Endodermal cell (in vitro differentiated cells): ENCODE data around the gene KLF12. TPM values are rescaled to one million over a fixed set of nuclear protein-coding genes. Genes with fewer than 3 reads are reported as not detected.

Experiments used
- DNase-seq: peaks from one replicate; pipeline ENCODE4 v3.0.0-alpha.2; 2017
- H3K27ac ChIP-seq: 2 replicates; pipeline ENCODE4 v1.5.1; 2013; ENCODE audit warnings: mild to moderate bottlenecking, low read depth, low read length, moderate library complexity
- H3K27me3 ChIP-seq: 2 replicates; pipeline ENCODE4 v1.6.1; 2013; ENCODE audit warnings: mild to moderate bottlenecking, low read length, moderate library complexity; ENCODE audit not compliant: insufficient read depth, control insufficient read depth, poor library complexity, severe bottlenecking
- H3K36me3 ChIP-seq: 2 replicates; pipeline ENCODE4 v1.7.0; 2013; ENCODE audit warnings: mild to moderate bottlenecking, low read length, moderate library complexity; ENCODE audit not compliant: control insufficient read depth, insufficient read depth
- H3K4me1 ChIP-seq: one replicate; pipeline ENCODE4 v1.7.0; 2013; ENCODE audit warnings: low read length; ENCODE audit not compliant: control insufficient read depth, insufficient read depth
- H3K4me3 ChIP-seq: 2 replicates; pipeline ENCODE4 v1.5.1; 2013; ENCODE audit warnings: mild to moderate bottlenecking, low read length, moderate library complexity
- H3K9ac ChIP-seq: 2 replicates; pipeline ENCODE4 v1.6.1; 2013; ENCODE audit warnings: mild to moderate bottlenecking, low read length, moderate library complexity; ENCODE audit not compliant: poor library complexity, severe bottlenecking; ENCODE audit errors: extremely low read depth
- H3K9me3 ChIP-seq: 2 replicates; pipeline ENCODE4 v1.6.1; 2013; ENCODE audit warnings: mild to moderate bottlenecking, low read length, moderate library complexity; ENCODE audit not compliant: control insufficient read depth
- H3K27ac Mint-ChIP-seq: 2 replicates; pipeline ENCODE4 v1.8.0; 2020; ENCODE audit warnings: mixed read lengths
- H3K27me3 Mint-ChIP-seq: 2 replicates; pipeline ENCODE4 v1.8.0; 2021; ENCODE audit warnings: mild to moderate bottlenecking, mixed read lengths; ENCODE audit not compliant: insufficient read depth
- H3K36me3 Mint-ChIP-seq: 2 replicates; pipeline ENCODE4 v1.8.0; 2020; ENCODE audit warnings: low read depth, mixed read lengths
- H3K4me1 Mint-ChIP-seq: 2 replicates; pipeline ENCODE4 v1.8.0; 2020; ENCODE audit warnings: mixed read lengths
- H3K4me3 Mint-ChIP-seq: 2 replicates; pipeline ENCODE4 v1.8.0; 2020; ENCODE audit warnings: mild to moderate bottlenecking, moderate library complexity, mixed read lengths
- H3K9me3 Mint-ChIP-seq: 2 replicates; pipeline ENCODE4 v1.8.0; 2020; ENCODE audit warnings: mild to moderate bottlenecking, mixed read lengths
- WGBS, 2 experiments: methylation state at CpG; one replicate each; pipeline versions ENCODE4 v1.1.5 to v1.1.7; 2013; ENCODE audit warnings: missing lambda C conversion rate in 2 of 2, mixed read lengths in 1 of 2; ENCODE audit not compliant: insufficient coverage in 1 of 2, insufficient read length in 1 of 2; 5-methylcytosine and 5-hydroxymethylcytosine counted together
- total RNA-seq, 2 donors: library from RNA; stranded (reverse); fragmentation: NEBNext Ultra II Directional in 1 of 2; extraction: Animal tissue kit (Norgen Biotek cat#: 25700) in 1 of 2; gene quantifications; 2 replicates in 1 of 2; 3 replicates in 1 of 2; pipeline ENCODE4 v1.2.1, GENCODE V29; 2021
- TF ChIP-seq, protein P1 (sequence below): fragments of 200-600 bp; sonication (generic); conservative IDR thresholded peaks from 2 replicates; pipeline ENCODE4 v1.5.0; 2021; ENCODE audit warnings: antibody characterized with exemption, mild to moderate bottlenecking

KLF12 gene
- total RNA-seq, 2 donors from 2014 or later = 14.8 to 17.2 TPM

DNA sequence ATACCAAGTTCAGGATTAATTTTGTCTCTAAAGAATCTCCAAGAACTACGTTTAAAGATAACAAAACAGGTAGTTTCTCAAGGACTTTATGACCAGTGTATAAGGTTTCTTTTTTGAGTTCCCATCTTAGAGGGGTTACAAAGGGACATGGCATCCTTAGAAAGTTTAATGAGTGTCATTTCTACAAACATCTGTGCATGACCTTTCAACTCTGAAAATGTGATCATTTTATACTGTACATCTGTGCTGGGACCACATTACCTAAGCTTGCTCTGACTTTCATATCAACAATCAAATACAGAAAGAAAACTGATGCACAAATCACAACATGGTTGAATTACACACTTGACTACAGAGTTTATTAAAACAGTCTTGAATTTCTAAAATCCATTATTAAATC is 37.1 kb downstream of the KLF12 start:
- no peak for DNase-seq
- no peak overlapping the region for H3K27ac Mint-ChIP-seq
- H3K36me3 ChIP-seq = no peaks in the 10 kb centered on the region
- no peak overlapping the region for H3K4me3 ChIP-seq
- no peak overlapping the region for H3K27ac ChIP-seq
- 84% methylated on average over 1 of the region's 1 CpG; no CpG with 5 or more reads in 1 of the 2 experiments for WGBS, 2 experiments
- H3K27me3 ChIP-seq = no peaks in the 10 kb centered on the region
- H3K4me1 ChIP-seq = no peaks in the 10 kb centered on the region
- H3K27me3 Mint-ChIP-seq = no peaks in the 10 kb centered on the region
- no peak overlapping the region for H3K4me3 Mint-ChIP-seq
- peaks cover 9% of the 10 kb centered on the region for H3K36me3 Mint-ChIP-seq
- H3K9ac ChIP-seq = no peak overlapping the region
- peaks cover 13% of the 10 kb centered on the region for H3K9me3 Mint-ChIP-seq
- TF ChIP-seq, protein P1, sequence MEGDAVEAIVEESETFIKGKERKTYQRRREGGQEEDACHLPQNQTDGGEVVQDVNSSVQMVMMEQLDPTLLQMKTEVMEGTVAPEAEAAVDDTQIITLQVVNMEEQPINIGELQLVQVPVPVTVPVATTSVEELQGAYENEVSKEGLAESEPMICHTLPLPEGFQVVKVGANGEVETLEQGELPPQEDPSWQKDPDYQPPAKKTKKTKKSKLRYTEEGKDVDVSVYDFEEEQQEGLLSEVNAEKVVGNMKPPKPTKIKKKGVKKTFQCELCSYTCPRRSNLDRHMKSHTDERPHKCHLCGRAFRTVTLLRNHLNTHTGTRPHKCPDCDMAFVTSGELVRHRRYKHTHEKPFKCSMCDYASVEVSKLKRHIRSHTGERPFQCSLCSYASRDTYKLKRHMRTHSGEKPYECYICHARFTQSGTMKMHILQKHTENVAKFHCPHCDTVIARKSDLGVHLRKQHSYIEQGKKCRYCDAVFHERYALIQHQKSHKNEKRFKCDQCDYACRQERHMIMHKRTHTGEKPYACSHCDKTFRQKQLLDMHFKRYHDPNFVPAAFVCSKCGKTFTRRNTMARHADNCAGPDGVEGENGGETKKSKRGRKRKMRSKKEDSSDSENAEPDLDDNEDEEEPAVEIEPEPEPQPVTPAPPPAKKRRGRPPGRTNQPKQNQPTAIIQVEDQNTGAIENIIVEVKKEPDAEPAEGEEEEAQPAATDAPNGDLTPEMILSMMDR = no peak
- H3K9me3 ChIP-seq = no peaks in the 10 kb centered on the region
- H3K4me1 Mint-ChIP-seq = no peaks in the 10 kb centered on the region

DNA sequence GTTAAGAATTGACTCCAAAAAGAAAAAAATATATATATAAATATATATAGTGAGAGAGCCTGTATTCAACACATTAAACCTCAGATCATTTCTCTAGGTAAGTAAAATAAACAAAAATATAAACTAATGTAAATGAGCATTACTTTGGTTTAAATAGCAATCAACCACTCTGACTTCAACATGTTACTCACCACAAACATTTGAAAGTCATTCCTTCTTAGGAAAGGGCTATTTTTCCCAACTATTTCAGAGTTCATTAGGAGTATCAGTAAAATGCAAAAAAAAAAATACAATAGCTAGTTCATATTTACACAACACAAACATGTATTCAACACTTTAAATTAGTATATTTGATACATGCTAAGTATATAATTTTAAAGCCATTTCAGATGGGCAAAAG is 40.5 kb downstream of the KLF12 start:
- Histone ChIP-seq H3K9me3 (no peaks in the 10 kb centered on the region), H3K4me3 (no peak overlapping the region), H3K27ac (no peak overlapping the region), H3K9ac (no peak overlapping the region), H3K27me3 (no peaks in the 10 kb centered on the region), H3K36me3 (no peaks in the 10 kb centered on the region), H3K4me1 (no peaks in the 10 kb centered on the region)
- Mint-ChIP-seq H3K27me3 (no peaks in the 10 kb centered on the region), H3K27ac (no peak overlapping the region), H3K36me3 (no peaks in the 10 kb centered on the region), H3K9me3 (no peaks in the 10 kb centered on the region), H3K4me1 (no peaks in the 10 kb centered on the region), H3K4me3 (no peak overlapping the region)
- TF ChIP-seq, protein P1 = no peak
- DNase-seq = no peak

DNA sequence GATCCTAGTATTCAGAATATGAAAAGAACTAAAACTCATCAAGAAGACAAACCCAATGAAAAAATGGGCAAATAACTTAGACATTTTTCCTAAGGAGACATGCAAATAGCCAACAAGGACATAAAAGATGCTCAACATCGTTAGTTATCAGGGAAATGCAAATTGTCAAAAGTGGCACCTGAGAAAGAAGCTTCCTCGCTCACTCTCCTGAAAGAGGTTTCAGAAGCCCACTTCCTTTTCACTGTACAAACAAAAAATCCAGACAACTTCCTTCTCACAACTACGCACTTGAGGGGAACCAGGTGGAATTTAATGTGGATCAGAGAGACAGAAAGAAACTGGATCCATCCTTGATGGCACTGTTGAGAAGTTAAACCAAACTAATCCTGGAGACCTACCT is 41.5 kb downstream of the KLF12 start:
- Mint-ChIP-seq H3K9me3 (no peaks in the 10 kb centered on the region), H3K4me1 (no peaks in the 10 kb centered on the region), H3K27me3 (no peaks in the 10 kb centered on the region), H3K36me3 (no peaks in the 10 kb centered on the region), H3K4me3 (no peak overlapping the region), H3K27ac (no peak overlapping the region)
- no peak overlapping the region for H3K27ac ChIP-seq
- 90 to 96% methylated on average over 2 to 3 of the region's 3 CpGs for WGBS, 2 experiments
- TF ChIP-seq, protein P1 = no peak
- no peaks in the 10 kb centered on the region for H3K4me1 ChIP-seq
- H3K36me3 ChIP-seq = no peaks in the 10 kb centered on the region
- H3K27me3 ChIP-seq = no peaks in the 10 kb centered on the region
- no peaks in the 10 kb centered on the region for H3K9me3 ChIP-seq
- H3K9ac ChIP-seq = no peak overlapping the region
- DNase-seq = no peak
- H3K4me3 ChIP-seq = no peak overlapping the region
